Astrocyte of the cerebellum (primary cell): Measurements from ENCODE around the gene CACNA1D.

ENCODE experiments used
- DNase-seq: peaks from one replicate; pipeline ENCODE4 v3.0.0-alpha.2; 2011; ENCODE audit warnings: low read depth
- H3K4me3 ChIP-seq: 2 replicates; pipeline ENCODE4 v1.5.1; 2011; ENCODE audit warnings: mild to moderate bottlenecking, low read depth, low read length, moderate library complexity
- in situ Hi-C: cut with HindIII; loops from 2 replicates; pipeline ENCODE4 v1.10.0; 2017; ENCODE audit warnings: low sequenced_read_pairs
- TF ChIP-seq, protein P1 (sequence below): IDR thresholded peaks from 2 replicates; pipeline ENCODE4 v1.5.1; 2012; ENCODE audit warnings: low read length, low read depth, moderate library complexity, mild to moderate bottlenecking; ENCODE audit errors: missing control alignments

Gene CACNA1D

DNA sequence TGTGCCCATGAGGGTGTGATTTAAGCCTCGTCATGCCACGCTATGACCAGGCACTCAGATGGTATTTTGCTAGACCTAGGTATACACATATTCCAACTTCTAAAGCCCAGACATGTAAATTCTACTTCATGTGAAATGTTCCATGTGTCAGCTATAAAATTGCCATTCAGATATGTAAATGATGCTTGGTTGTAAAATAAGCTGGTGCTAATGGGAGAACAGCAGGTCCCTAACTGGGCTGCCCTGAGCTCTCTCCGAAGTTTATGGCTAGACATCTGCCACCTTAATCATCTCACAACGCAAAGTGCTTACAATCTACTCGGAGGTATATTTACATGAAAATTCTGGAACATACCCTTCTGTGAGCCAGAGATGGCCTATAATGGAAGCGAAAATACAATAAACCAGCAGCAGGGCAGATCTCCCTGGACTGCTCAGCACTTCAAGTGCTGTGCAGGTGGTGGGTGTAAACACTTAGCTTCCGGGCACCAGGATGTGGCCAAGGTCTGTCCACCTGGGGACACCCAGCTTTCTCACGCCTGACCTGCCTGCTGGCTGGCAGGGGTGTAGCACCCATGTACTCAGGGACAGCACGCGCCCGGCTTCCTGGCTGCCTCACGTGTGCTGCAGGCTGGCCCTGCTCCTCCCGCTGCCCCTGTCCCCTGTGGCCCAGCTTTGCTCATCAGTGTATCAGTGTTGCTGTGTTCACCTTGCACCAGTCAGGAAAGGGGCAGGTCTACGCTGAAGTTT lies 269.8 kb downstream of the CACNA1D start:
- no peak for DNase-seq
- TF ChIP-seq, protein P1, sequence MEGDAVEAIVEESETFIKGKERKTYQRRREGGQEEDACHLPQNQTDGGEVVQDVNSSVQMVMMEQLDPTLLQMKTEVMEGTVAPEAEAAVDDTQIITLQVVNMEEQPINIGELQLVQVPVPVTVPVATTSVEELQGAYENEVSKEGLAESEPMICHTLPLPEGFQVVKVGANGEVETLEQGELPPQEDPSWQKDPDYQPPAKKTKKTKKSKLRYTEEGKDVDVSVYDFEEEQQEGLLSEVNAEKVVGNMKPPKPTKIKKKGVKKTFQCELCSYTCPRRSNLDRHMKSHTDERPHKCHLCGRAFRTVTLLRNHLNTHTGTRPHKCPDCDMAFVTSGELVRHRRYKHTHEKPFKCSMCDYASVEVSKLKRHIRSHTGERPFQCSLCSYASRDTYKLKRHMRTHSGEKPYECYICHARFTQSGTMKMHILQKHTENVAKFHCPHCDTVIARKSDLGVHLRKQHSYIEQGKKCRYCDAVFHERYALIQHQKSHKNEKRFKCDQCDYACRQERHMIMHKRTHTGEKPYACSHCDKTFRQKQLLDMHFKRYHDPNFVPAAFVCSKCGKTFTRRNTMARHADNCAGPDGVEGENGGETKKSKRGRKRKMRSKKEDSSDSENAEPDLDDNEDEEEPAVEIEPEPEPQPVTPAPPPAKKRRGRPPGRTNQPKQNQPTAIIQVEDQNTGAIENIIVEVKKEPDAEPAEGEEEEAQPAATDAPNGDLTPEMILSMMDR: no peak
- no peak overlapping the region for H3K4me3 ChIP-seq
- in situ Hi-C loops: no loop called here

DNA sequence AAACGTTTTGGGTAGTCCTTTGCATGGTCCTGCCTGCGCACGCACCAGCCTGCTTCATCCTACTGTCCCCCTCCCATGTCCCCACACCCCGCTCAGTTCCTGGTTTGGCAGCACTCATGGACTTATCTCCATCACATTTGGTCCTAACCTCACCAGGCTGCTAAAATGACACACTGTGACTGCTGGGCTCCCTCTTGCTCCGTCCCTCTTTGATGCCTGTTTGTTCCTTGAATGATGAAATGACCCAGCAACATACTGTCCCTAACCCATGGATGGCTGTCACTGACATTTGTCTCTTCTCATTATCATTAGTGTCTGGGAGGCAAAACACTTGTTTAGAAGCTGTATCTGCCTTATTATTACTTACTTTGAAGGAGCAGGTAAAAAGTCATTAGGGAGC lies 271.3 kb downstream of the CACNA1D start:
- in situ Hi-C loops: no loop called here
- no peak overlapping the region for H3K4me3 ChIP-seq
- TF ChIP-seq, protein P1: no peak
- no peak for DNase-seq

DNA sequence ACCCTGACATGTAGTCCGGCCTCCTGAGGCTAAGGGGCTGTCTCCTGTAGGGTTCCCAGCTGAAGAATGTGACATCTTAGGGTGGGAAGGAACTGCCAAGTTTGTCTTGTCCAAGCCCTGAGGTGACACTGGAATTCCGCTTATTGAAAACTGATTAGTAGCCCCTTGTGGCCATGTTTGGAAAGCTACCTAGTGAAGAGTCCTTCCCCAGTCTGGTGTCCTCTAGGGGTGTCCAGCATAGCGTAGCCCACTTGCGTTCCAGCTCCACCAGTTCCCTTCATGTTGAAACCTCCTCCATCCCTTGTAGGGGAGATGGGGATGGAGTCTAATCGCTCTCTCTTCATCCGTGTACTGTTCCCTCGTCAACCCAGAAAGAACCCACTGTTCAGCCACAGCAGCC lies 272.3 kb downstream of the CACNA1D start:
- in situ Hi-C loops: no loop called here
- no peak for DNase-seq
- H3K4me3 ChIP-seq: no peak overlapping the region
- TF ChIP-seq, protein P1: no peak

DNA sequence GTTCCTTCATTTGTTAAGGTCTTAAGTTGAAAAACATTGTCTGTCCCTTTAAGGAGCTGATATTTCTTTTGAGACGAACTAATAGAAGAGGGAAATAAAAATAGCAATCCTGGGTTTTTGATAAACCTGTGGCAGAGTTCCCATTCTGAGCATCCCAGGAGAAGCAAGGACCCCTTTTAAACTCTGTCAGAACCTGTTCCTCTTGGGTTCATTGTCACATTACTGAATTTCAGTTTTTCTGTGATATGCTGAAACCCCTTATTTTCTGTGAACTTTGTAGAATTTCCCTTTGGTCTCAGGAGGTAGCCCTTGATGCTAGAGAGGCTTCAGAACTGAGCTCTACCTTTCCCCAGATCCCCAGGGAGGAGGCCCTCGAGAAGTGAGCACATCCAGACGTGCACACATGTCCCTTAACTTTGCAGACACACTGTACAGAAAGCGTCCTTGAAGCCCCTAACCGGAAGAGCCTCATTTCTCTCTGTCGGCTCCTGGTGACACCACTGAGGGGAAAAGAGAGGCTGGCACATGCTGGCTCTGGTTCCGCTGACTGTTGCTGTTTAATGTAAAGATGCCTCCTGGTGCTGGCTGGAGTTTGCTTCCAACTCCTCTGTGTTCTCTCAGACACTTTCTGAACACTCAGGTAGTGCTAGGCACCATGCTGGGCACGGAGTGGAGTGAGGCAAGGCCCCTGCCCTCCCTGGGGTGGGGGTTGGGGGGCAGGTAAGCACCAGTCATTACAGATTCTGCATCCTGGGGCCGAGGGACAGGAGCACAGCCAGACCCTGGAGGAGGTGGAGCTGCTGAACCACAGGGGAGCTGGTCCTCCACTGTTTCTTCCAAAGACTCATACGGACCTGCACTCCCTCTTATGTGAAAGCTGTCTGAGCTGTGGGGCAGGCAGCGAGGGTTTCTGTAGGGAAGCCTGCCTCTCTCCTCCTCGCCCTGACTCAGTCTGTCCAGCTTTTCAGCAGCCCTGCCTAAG lies 274.4 kb downstream of the CACNA1D start:
- no peak for DNase-seq
- H3K4me3 ChIP-seq: no peak overlapping the region
- TF ChIP-seq, protein P1: no peak
- in situ Hi-C loops: no loop called here

DNA sequence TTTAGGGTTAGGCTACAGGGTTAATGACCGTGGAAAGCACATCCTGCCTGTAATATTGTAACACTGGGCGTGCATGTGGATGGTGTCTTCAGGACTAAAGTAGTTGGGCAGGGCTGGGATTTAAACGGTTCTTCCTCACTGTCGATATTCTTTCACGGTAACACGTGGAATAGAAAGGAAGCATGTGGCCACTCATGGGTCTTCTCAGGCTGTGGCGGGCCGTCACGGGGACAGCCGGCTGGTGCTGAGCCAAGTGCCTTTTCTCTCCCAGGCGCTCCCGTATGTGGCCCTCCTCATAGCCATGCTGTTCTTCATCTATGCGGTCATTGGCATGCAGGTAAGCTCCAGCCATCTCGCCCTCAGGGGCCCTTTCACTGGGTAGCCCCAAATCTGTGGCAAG lies 278.2 kb downstream of the CACNA1D start:
- no peak for DNase-seq
- in situ Hi-C loops: no loop called here
- TF ChIP-seq, protein P1: no peak
- no peak overlapping the region for H3K4me3 ChIP-seq

DNA sequence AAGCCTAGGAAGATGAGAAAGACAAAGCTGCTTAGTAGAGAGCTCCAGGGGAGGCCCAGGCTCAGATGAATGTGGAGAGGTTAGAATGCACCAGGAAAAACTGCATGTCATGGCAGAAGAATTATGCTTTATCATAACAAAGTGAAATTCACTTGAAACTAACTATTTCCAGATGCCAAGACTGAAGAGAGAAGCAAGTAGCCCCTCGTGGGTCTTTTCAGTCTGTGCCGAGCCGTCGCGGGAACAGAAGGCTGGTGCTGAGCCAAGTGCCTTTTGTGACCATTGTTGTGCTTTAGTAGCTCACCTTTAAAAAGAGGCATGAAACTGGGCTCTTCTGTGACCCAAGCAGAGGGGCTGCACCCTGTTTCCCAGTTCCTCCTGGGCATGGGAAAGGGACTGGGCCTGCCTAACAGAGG lies 278.6 kb downstream of the CACNA1D start:
- DNase-seq: peak; percentile 9
- no peak overlapping the region for H3K4me3 ChIP-seq
- in situ Hi-C loops: no loop called here
- TF ChIP-seq, protein P1: no peak
